ENCODE data around the gene FBXL19.

The FBXL19 gene

GRCh38 chr16:30967795-30968194, 44.4 kb downstream of the FBXL19 start:
- no peak for DNase-seq

- no peak for DNase-seq
Measured at GRCh38 chr16:30969246-30969842, 46.0 kb downstream of the FBXL19 start.

GRCh38 chr16:30971298-30971697, 47.9 kb downstream of the FBXL19 start:
- DNase-seq = no peak

GRCh38 chr16:30972872-30973271, 49.5 kb downstream of the FBXL19 start:
- DNase-seq = no peak

- DNase-seq = no peak
Measured at GRCh38 chr16:30974348-30974747, 51.0 kb downstream of the FBXL19 start.

- DNase-seq = no peak
Measured at GRCh38 chr16:30976486-30976885, 53.1 kb downstream of the FBXL19 start.

GRCh38 chr16:30977502-30977901, 54.1 kb downstream of the FBXL19 start:
- peak; percentile 33 for DNase-seq

- DNase-seq = no peak
Measured at GRCh38 chr16:30979170-30980022, 56.0 kb downstream of the FBXL19 start.

- no peak for DNase-seq
Measured at GRCh38 chr16:30980023-30980371, 56.6 kb downstream of the FBXL19 start.

- DNase-seq = no peak
Measured at GRCh38 chr16:30980434-30980833, 57.1 kb downstream of the FBXL19 start.

GRCh38 chr16:30980959-30981358, 57.6 kb downstream of the FBXL19 start:
- DNase-seq = no peak

- no peak for DNase-seq
Measured at GRCh38 chr16:30982548-30983288, 59.3 kb downstream of the FBXL19 start.

- DNase-seq = no peak
Measured at GRCh38 chr16:30983289-30983889, 60.0 kb downstream of the FBXL19 start.

GRCh38 chr16:30983898-30984610, 60.7 kb downstream of the FBXL19 start:
- no peak for DNase-seq

GRCh38 chr16:30984669-30985400, 61.5 kb downstream of the FBXL19 start, which contains the start of gene HSD3B7:
Gene HSD3B7 (plus strand): TSS chr16:30985207. CDS start chr16:30985659, 452 bp downstream.
- peak; percentile 77 for DNase-seq

- no peak for DNase-seq
Measured at GRCh38 chr16:30985401-30986128, 62.2 kb downstream of the FBXL19 start.

GRCh38 chr16:30986129-30986991, 63.0 kb downstream of the FBXL19 start:
- DNase-seq = no peak

- no peak for DNase-seq
Measured at GRCh38 chr16:30987581-30988190, 64.3 kb downstream of the FBXL19 start.

GRCh38 chr16:30989469-30990047, 66.2 kb downstream of the FBXL19 start:
- no peak for DNase-seq
